Epithelial cell of proximal tubule (primary cell): ENCODE results near the gene WNT10A. TPM values are rescaled to one million over a fixed set of nuclear protein-coding genes. Genes with fewer than 3 reads are reported as not detected.
A peak's percentile ranks its signal among the peaks of the same experiment; 100 is the strongest.

Experiments used
- DNase-seq: peaks from one replicate; pipeline ENCODE4 v3.0.0-alpha.2; 2011; ENCODE audit warnings: low read depth
- H3K4me3 ChIP-seq: 2 replicates; pipeline ENCODE4 v1.5.1; 2011; ENCODE audit warnings: low read depth, mild to moderate bottlenecking, low read length
- total RNA-seq: library from RNA; depleted of rRNA; stranded (reverse); fragments of >200 nt; gene quantifications from 2 replicates; pipeline ENCODE4 v1.2.3, GENCODE V29; 2015
- TF ChIP-seq, protein P1 (sequence below): conservative IDR thresholded peaks from 2 replicates; pipeline ENCODE4 v1.5.1; 2012; ENCODE audit warnings: low read depth, mild to moderate bottlenecking, low read length

WNT10A gene
- total RNA-seq, 1 donor from 2014 or later, result 1.2 TPM

DNA sequence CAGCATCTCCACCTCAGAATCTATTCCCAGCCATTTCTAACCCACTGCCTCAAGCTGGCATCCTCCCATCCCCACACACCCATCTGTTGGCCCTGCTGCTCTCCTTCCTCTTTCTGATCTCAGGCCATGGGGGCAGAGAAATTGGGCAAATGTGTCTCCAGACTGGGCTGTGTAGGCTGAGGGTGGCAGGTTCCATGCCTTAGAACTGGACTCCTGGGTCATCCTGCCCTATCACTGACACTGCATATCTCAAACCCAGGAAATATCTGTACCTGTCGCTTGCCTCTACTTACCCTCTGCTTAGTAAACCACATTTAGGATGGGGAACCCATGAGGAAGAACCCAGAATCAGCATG lies 1.8 kb downstream of the WNT10A start:
- no peak overlapping the region for H3K4me3 ChIP-seq
- DNase-seq, result no peak
- TF ChIP-seq, protein P1, sequence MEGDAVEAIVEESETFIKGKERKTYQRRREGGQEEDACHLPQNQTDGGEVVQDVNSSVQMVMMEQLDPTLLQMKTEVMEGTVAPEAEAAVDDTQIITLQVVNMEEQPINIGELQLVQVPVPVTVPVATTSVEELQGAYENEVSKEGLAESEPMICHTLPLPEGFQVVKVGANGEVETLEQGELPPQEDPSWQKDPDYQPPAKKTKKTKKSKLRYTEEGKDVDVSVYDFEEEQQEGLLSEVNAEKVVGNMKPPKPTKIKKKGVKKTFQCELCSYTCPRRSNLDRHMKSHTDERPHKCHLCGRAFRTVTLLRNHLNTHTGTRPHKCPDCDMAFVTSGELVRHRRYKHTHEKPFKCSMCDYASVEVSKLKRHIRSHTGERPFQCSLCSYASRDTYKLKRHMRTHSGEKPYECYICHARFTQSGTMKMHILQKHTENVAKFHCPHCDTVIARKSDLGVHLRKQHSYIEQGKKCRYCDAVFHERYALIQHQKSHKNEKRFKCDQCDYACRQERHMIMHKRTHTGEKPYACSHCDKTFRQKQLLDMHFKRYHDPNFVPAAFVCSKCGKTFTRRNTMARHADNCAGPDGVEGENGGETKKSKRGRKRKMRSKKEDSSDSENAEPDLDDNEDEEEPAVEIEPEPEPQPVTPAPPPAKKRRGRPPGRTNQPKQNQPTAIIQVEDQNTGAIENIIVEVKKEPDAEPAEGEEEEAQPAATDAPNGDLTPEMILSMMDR, result no peak

DNA sequence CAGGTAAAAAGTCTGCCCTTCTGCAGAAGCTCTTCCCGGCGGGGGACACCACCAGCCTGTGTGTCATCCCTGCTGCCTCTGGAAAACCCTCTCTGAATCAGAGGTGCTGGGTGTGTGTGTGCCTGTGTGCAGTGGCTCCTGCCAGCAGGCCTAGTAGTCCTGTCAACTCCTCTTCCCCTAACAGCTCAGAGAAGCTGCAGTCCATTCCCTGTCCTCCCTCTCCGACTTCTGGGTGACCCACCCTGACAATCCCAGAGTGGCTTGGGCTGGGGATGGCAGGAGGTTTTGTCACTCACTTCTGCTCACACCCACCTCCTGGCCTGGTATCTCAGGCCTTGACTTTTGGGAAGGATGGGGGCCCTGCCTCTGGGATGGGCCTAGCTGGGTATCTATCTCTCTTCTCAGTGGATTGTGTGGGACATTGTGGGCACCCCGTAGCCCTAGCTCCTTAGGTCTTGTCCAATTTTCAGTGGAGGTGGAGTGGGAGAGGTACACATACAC lies 2.3 kb downstream of the WNT10A start:
- H3K4me3 ChIP-seq, result no peak overlapping the region
- no peak for DNase-seq
- TF ChIP-seq, protein P1, result no peak

DNA sequence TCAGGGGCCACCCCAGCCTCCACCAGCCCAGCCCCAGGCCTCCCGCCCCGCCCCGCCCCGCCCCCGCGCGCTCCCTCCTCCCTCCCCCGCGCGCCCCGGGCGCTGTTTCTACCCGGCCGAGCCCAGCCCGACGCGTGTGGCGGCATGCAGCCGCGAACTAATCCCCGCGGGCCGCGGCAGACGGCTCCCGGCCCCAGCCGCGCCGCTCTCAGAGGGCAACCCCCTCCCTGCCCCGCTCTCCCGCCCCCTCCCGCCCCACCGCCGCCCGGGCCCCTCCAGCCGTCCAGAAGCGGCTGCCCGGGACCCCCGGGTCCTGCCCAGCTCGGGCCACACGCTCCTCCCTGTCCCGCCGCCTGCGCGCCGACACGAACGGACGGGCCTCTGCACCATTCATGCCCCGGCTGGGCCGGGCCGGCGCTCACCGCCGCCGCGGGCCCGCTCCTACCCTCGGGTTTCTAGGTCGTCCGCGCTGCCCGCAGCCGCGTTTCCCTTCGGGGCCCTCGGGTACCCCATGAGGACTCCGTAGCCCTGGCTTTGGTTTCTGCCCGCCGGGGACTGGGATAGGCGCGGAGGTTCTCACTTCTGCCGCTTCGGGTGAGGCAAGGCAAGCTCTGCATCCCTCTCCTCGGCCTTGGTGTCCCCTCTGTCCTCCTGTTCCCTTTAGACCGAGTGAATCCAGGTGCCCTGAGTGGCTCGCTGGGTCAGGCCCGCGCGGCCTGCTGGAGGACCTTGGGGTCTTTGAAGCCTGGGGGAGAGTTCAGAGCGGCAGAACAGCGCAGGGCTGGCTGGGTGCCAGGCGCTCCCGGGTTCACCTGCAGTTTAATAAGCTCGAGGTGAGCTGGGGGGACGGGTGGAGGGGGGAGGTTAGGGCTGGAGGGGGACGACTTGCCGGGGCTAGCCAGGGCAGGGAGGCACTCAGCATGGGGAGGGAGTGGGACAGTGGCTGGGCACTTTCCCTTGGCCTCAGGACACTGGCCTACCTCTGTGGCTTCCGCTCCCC lies 3.1 kb downstream of the WNT10A start:
- no peak for DNase-seq
- peak overlapping the region; percentile 31 for H3K4me3 ChIP-seq
- TF ChIP-seq, protein P1, result no peak

DNA sequence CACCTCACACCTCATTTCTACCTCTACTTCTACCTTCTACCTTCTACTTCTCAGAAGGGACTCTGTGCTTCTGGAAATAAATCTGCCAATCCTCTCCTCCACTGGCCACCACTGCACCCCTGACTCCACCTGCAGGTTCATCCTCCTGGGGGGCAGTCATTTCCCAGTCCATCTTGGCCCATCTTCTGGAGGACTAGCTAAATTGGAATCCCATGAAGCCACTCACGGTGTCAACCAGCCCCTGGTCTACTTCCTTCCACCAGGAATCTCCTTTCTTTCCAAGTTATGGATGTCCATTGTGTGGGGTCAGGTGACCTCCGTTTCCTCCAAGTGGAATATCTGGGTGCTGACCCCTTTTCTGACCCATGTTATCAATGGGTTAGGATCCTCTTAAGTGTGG lies 3.9 kb downstream of the WNT10A start:
- no peak for DNase-seq
- no peak overlapping the region for H3K4me3 ChIP-seq
- TF ChIP-seq, protein P1, result no peak

DNA sequence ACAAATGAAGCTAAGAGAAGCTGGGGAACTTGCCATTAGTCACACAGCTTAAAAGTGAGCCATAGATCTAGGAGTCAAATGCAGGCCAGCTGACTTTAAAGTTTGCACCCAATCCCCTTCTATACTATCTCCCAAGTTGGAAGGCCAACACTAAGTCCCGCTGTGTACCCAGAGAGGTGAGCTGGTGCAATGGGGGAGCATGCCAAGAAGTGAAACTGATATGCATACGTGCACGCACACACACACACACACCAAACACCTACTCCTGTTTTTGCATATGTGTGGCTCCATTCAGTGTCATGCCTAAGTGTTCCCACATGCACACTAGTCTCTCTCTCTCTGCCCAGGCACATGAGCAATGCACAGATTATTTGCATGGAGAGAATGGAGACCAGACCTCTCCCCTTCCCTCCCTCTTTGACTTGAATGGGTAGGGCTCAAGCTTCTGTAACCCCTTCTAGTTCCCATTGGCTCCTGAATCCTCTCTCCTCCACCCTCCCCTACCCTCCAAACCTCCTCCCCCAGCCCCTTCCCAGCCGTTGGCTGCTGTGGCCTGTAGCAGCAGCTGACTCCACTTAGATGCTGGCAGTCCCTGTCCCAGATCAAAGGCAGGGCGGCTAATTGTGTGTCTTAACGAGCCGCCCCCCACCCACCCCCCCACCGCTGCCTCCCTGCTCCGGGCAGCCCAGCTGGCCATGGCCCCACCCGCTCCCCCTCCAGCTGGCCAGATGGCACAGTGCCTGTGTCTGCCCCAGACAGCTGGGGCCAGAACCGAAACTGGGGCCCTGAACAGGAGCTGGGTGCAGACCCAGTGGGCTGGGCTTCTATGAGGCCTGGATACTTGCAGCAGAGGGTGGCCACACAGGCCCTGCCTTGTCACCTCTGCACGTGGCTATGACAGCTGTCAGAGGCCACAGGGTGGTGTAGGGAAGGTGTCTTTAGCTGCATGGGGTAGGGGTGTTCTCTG lies 5.6 kb downstream of the WNT10A start:
- TF ChIP-seq, protein P1, result no peak
- no peak for DNase-seq
- H3K4me3 ChIP-seq, result no peak overlapping the region

DNA sequence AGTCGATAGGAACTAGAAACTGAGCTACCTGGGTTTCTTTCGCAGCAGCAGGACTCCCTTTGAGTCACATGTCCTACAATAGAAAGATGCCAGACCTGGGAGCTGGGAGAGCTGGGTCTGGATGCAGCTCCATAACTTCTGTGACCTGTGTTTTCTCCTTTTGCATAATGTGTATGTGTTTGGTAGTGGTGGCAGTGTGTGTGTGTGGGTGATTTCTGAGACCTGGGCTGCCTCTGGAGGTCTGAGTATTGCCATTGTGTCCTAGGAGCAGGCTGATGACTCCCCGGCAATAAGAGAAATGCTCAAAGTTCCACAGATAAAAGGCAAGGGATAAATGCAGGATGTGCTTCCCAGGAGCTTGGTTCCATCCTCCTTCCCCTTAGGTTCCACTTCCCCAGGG lies 6.4 kb downstream of the WNT10A start:
- H3K4me3 ChIP-seq, result no peak overlapping the region
- no peak for DNase-seq

More for the DNA sequence above, 6.4 kb downstream of the WNT10A start:
- TF ChIP-seq, protein P1, result no peak
